Effector CD4-positive, alpha-beta T cell (primary cell): ENCODE results near the gene PCDHGC4.
A peak's percentile ranks its signal among the peaks of the same experiment; 100 is the strongest.

Experiments
- DNase-seq: peaks from one replicate; pipeline ENCODE4 v3.0.0-alpha.2; 2020

The PCDHGC4 gene

DNA sequence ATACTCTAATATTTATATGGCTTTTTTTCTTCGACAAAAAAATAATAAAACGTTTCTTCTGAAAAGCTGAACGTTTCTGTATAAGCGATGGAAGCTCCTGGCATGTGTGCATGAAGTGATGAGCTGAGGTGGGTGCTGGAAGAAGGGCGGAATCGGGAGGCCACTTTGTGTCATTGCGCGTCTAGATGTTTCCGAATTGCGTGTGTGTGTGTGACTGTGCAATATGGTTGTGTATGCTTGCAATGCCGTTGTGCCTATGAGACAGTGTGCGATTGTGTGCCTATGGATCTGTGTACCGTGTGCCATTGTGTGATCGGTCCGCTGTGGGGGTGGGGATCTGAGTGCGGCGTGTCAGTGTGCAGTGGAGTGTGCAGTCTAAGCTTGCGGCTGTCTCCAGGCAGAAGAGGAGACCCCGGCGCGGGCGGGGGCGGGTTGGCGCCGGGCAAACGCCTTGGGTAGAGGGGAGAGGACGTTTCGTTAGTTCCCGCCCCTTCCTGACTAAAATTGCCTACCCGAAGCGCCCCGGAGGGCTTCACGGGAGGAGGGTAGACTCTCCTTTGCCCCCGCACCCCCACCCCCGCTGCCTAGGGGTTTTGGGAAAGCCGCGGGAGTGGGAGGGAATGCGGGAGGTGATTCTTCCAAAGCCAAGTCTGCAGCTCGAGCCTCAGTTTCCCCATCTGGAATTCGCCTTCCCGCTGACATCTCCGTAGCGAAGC lies 28.2 kb downstream of the PCDHGC4 start:
- no peak for DNase-seq

DNA sequence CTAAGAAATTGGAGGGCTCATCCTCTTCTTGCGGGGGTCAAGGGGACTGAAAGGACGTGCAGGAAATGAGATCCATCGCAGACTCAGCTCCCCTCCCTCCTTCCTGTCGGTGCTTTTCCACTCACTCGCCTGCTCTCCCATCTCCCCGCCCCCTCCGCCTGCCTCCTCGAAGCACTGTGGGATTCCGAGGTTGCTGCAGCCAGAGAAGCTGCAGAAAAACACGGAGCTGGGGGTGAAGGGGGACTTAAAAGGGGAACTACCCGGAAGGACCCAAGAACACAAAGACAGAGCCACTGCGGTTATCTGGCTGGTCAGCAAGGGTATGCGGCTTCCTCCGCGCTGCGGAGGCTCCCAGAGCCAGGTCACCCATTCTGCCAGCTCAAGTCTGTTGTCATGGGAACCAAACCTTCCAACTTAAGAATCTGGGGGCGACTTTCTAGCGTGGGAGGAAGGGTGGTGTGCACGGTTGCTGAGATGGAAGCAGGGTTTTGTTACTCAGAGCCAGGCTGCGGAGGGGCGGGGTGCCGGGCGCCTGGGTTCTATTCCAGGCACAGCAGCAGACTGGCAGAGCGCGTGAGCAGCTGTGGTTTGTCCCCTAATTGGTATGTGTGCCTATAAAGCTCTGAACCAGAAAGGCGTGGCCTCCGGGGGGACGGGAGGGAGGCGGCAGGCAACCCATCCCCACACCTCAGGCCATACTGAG lies 28.9 kb downstream of the PCDHGC4 start:
- peak; percentile 12 for DNase-seq

DNA sequence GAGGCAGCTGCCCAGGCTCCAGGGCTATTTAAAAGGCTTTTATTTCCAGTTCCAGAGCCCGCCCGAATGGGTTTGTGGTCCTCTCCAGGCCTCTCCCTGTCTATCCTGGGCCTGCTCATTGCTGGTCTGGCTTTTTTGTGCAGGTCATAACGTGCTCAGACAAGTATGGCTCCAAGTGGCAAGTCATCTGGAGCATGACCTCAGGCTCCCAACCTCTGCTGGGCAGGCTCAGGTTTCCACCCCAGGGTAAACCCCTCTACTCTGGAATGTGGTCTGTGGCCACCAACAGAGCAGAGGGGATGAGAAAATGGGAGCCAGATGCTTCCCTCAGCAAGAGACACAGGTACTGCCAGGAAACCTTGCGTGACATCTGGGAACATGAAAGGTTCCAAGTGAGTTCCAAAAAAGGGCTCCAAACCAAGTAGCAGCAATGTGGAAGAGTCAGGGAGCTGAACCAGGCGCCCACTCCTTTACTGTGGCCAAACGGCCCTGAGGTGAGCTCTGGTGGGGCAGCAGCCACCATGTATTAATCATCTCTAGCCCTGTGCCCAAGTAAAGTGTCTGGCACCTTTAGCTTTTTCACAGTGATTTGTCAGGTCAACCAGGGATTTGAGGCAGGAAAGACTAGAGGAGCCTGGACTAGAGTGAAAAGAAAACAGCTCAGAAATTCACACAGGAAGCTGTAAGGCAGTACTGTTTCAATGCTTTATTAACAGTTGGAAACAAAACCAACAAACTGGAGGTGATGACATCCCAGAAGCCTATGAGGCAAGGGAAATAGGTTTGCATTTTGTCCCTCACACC lies 29.7 kb downstream of the PCDHGC4 start:
- no peak for DNase-seq

DNA sequence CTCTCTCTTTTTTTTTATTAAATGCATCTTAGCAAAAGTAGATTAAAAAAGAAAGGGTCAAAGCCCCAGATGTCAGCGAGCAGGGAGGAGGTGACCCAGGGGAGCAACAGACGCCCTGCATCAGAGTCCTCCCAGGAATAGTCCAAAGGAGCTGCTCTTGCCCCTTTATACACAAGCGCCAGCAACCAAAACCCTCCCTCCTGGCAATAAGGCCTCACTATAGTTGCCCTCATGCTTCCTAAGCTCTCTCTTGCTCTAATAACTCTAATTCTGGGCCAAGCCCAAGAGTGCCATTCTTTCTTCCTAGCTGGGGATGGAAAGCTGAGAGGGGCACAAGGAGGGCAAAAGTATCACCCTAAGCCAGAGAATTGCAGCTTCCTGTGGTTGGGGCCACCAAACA lies 30.3 kb downstream of the PCDHGC4 start:
- no peak for DNase-seq

DNA sequence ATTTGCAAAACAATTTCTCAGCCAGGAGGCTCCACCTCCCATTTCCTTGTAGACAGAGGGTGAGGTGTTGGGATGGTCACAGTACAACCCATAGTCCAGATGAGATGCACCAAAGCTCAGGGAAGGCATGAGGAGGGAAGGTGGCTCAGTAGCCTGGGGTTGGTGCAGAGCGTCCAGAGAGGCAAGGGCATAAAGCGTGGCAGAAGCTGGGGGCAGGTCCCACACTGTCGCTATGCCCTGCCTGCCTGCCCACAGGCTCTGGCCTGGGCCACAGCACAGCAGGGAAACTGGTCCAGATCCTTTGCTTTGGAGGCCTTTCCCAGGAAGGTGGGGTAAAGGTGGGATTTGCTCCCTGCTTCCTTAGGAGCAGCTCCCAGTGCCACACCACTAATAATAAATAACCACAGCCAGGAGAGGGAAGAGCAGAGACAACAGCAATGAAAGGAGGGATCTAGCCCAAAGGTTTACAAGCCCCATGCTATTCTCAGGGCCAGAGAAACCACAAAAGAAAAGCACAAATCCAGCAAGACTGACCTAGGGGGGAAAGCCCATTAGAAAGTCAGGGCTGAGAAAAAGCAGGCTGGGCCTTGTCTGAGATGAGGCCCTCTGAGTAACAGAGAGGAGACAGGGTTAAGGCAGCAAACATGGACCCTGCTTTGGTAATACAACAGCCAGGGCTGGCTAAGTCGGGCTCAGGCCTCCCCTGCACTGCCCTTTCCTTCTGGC lies 31.3 kb downstream of the PCDHGC4 start:
- no peak for DNase-seq

DNA sequence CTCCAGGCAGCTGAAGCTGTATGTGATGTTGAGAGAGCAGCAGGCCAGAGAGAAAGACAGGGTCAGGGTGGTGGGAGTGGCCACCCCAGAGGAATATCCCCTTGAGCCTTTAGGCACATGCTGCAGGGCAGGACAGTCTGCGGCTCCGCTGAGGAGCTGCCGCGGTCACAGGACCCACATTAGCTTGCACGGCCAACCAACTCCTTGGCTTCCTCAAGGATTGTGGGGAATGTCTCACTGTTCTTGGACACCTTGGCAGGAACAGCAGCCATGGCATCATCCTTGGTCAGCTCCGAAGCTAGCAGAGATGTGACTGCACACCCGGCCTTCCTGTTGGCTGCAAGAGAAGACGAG lies 31.8 kb downstream of the PCDHGC4 start:
- DNase-seq: no peak

DNA sequence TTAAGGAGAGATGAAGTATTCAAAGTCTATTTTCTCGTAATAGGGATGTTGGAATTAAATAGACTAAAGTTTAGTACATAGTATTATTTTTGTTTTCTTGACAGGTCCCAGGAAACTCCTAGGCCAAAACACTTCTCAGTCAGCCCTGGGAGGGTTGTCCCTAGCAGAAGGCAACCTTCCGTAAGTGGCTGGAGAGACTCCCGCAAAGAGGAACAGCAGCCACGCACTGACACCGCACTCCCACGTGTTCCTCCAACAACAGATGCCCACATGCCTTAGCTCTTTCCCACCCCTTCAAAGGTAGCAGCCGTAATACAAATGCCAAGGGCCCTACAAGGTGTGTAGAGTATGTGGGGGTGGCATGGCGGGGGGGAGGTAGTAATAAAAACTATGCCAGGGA lies 32.5 kb downstream of the PCDHGC4 start:
- DNase-seq: no peak

DNA sequence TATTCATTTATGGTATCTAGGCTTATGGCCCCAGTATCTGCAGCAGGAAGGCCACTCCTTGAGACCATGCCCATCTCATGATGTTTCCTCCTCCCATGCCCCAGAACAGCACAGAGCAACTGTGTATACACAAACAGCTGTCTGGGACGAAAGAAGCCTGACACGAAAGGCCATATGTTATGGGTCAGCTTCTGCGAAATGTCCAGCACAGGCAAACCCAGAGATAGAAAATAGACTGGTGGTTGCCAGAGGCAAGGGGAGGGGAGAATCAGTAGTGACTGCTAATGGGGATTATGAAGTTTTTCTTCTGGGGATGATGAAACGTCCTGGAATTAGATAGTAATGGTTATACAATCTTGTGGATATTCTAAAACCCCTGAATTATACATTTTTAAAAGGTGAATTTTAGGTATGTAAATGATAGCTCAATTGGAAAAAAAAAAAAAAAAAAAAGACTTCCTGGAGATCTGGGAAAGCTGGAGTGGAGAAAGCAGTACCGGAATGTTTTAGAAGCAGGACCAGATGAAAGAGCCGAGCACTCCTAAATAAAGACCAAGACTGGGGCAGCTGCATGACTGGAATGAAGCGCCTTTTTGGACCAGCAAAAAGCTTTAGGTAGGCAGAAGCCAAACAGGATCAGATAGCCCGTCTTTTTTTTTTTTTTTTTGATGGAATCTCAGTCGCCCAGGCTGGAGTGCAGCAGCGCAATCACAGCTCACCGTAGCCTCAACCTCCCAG lies 33.2 kb downstream of the PCDHGC4 start:
- no peak for DNase-seq

DNA sequence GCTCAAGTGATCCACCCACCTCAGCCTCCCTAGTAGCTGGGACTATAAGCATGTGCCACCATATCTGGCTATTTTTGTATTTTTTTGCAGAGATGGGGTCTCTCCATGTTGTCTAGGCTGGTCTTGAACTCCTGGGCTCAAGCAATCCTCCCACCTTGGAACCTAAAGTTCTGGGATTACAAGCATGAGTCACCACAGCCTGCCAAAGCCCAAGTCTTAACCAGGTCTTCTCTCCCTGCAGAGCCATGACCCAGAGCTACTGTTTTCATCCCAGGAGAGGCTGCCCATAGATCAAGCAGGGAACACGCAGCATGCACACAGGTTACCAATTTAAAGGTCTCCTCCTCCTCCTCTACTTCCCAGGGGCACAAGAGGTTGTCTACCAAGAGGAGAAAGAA lies 33.8 kb downstream of the PCDHGC4 start:
- no peak for DNase-seq

DNA sequence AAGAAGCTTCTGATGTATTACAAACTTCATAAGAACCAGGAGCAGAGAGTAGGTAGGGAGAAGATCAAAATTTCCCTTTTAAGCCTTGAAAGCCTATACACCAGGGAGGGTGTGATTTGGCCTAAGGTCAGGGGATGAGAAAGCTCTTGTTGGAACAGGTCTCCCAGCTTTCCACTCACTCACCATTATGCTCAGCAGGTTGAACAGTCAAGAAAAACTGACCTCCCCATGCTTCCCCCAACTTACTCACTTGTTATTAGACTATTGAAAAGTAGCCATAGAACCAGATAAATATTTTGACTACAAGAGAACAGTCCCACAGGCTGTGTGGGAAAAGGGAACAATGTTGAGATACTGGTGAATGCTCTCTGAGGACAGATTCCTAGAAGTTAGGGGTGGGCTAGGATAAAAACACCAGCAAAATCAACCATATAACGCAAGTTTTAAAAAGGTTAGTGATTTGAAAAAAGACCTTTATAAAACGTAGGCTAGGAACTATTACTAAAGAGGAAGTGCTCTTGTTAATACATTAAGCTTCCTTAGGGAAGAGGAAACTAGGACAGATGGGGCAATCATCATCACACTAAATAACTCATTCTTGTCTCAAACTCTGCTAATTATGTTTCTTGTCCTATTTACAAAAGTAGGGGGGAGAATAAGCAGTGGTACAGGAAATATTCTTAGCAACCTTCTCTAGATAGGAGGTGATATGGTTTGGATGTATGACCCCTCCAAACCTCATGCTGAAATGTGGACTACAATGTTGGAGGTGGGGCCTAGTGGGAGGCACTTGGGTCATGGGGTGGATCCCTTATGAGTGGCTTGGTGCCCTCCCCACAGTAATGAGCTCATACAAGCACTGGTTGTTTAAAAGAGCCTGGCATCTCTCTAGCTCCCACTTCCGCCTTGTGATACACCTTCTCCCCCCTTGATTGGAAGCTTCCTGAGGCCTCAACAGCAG lies 35.1 kb downstream of the PCDHGC4 start:
- DNase-seq: no peak

DNA sequence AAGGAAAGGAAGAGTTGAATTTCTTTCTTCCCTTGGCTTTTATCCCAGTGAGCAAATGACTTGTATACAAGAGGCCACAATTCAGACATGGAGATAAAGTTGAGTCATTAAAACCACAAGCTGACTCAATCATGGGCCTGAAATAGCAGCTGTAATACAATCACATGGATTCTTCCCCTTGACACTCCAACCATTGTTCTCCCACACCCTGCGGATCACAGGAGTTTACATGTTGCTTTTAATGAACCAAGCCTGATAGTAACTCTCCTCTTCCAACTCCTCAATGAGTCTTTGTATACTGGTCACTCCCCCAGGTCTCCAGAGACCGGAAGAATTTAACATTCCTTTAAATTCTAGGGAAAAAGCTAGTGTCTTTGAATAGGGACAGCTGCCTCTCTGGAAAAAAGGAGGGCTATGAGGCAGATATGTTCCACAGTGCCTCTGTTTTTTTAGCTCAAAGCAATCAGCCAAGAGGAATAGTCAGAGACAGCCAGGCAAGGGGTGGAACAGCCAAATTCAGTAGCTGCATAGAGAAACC lies 36.5 kb downstream of the PCDHGC4 start:
- DNase-seq: no peak

DNA sequence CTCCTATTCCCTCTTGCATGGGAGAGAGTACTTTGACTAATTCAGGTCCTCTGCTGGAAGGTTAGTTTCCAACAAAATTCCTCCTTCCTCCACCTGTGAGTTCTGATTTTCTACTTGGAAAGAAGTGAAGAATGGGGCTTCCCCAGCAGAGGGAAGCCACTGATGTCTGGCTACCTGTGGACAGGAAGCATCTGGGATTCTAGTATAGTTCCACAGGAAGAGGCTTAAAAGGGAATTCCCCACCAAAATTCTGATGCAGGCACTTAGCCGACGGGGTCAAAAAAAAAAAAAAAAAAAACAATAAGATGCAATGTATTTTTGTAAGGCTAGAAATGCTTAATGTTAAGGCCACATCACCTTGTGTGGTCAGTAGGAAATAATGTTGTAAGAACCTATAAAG lies 37.5 kb downstream of the PCDHGC4 start:
- no peak for DNase-seq

DNA sequence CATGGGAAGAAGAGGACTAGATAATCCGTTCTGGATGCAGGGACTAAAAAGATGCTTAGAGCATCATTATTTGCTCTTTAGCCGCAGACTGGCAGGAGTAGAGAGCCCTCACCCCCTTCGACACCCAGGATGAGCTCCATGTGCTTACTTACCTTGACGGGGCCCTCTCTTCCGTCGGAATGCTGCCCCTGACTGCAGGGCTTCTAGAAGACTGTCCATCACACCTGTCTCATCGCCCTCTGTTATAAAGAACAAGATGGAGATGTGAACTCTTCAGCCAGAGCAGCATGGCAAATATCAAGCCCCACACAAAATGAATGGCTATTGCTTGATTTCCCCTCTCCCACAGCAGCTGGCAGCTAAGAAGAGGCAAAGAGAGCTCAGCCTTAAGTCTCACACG lies 39.2 kb downstream of the PCDHGC4 start:
- DNase-seq: no peak

DNA sequence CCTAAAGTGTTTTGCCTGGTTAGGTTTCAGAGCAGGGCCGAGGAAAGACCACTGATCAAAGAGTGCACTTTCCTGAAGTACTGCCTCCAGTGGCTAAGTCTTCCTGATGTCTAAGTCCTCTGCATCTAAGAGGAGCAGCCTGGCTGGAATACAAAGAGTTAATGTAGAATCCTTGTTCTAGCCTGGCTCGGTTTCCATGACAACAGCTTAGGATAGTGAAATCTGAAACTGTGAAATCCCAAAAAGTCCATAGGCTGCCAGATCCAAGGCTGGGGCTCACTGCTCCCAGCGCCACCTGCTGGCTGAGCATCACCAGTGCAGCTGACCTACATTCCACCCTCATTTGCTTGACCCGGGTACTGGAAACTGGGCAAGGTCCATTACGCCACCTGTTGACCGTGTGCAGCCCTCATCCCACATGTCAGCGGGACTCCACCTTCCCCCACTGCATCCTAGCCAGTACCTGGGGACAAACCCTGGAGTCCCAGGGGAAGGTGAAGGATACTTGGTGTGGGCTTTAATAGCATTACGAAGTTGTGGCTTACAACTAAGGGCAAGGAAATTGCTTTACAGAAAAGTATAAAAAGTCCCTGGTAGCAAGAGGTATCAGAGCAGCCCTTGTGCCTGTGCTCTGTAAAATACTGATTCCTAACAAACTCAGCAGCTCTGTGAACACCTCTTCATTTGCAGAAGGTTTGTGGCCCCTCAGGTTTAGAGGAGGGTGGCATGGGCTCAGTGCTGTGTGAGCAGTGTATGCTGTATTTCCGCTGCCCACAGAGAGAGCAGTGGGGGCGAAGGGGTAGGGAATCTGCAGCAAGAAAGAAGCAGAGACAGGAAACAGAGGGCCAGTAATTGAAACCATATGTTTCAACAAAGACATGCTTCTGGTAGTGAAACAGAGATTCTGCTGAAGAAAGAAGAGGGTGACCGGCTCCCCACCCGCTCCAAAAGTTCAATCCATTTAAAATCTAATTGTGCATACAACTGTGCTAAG lies 40.1 kb downstream of the PCDHGC4 start:
- peak; percentile 46 for DNase-seq

DNA sequence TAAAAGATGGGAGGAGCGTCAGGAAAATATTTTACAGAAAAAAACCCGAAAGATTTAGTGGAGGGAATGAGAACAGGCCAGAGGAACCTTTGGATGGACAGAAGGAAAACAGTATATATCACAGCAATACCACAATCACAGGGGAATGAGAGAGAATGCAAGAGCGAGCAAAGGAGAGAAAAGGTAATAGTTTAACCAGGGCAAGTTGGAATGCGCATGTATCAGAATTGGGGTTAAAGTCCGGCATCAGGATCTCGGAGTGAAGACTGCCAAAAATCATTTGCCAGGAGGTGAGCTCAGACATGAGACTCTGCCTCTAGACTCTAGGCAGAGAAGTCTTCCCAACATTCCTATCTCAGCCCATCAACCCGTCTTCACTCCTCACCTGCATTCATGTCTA lies 40.8 kb downstream of the PCDHGC4 start:
- no peak for DNase-seq

DNA sequence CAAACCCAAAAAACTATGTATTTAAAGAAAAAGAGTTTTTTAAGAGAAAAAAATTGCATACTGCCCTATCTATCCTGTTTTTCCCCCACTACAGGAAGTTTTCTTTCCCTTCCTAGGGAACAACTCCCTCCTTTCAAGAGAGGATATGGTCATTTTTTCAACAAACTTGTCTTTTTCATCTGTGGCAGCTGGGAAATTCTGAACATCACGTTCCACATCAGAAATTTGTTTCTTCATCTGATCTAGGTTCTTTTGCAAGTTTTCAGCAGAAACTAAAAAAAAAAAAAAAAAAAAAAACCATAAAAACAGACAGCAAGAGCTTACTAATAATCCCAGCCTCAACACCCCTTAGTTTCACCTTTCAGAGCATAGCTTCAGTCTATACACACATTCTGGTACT lies 42.6 kb downstream of the PCDHGC4 start:
- DNase-seq: no peak

DNA sequence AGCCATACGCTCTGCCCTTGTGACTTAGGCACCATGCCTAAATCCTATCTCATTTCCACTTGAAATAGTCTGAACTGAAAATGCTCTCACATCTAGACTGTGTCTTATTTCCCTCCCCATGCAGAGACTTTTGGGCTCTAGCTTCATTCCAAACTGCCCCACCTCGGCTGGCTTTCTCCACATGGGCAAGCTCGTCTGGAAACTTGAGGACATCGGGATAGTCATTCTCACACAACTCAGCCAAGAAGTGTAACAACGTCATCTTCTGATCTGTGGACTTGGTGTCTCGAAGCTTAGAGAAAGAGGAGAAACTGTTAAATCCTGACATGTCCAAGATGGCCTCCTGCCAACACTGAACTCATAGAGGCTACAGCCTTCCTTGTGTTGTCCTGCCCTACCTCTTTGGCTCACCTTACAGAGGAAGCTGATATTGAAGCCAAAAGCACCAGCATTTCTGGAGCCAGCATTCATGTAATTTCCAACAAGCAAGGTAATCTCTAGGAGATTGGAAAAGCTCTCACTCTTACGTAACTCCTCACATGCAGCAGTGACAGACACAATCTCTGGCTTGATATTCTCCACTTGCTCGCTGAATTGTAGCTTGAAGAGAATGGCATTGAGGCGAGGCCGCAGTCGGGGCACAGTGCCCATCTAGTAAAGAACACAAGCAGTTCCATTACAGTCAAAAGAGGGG lies 43.6 kb downstream of the PCDHGC4 start:
- DNase-seq: no peak

DNA sequence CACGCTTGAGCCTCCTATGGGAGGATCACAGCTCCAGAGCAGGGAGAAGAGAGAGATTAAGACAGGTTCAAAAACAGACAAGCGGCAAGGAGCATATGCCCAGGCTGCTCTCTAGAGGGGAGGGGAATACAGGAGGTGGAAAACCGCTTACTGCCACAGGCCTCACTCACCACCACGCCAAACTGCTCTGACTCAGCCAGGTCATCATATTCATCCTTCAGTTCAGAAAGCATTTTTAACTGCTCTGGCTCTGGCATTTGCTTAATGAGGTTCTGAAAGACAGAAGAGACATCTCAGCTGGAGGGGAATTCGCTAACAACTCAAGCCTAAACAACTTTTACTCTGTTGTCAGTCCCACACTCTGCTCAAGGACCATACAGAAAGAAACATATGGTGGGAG lies 44.2 kb downstream of the PCDHGC4 start:
- no peak for DNase-seq

DNA sequence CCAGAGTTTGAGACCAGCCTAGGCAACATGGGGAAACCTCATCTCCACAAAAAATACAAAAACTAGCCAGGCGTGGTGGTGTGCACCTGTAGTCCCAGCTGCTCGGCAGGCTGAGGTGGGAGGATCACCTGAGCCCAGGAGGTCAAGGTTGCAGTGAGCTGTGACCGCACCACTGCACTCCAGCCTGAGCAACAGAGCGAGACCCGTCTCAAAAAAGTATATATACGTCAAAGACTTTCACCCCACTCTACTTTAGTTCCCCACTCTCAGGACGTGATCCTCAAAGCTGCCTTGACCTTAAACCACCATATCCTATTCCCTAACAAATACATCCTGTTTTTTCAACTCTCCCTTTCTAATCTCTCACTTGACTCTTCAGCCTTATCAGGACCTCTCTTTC lies 45.0 kb downstream of the PCDHGC4 start:
- DNase-seq: no peak
